Measurements from ENCODE around the gene ELL. TPM values are rescaled to one million over a fixed set of nuclear protein-coding genes. Genes with fewer than 3 reads are reported as not detected.

The ELL gene
- total RNA-seq, 1 donor from 2014 or later: 30.5 TPM

DNA sequence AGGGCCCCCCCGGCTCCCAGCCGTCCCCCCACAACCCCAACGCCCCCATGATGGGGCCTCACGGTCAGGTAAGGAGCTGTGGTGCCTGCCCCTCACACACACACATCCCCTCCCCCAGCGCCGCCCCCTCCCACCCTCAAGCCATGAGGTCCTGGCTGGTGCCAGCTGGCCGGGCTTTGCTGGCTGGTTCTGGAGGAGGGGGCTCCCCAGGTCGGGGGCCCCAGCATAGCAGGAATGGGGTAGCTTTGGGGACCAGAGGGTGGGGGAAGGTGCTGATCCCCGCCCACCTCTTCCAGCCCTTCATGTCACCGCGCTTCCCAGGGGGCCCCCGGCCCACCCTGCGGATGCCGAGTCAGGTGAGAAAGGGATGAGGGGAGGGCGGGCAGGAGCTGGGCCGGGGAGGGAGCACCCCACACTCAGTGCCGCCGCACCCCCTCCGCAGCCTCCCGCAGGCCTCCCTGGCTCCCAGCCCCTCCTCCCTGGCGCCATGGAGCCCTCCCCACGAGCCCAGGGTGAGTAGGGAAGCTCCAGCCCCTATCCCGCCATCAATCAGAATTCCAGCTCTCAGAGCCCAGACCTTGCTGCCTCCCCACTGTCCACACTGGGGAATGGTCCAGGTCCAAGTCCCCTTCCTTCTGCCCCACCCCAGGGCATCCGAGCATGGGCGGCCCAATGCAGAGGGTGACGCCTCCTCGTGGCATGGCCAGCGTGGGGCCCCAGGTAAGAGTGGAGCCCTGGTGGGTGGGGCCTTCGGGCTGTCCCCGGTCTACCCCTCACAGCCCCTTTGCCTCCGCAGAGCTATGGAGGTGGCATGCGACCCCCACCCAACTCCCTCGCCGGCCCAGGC is 90.3 kb downstream of the ELL start:
- H3K27me3 ChIP-seq: no peaks in the 10 kb centered on the region
- peaks cover 19 to 21% of the 10 kb centered on the region in 2 donors for H3K4me1 ChIP-seq
- H3K4me3 ChIP-seq: no peak overlapping the region
- TF ChIP-seq, protein P1, sequence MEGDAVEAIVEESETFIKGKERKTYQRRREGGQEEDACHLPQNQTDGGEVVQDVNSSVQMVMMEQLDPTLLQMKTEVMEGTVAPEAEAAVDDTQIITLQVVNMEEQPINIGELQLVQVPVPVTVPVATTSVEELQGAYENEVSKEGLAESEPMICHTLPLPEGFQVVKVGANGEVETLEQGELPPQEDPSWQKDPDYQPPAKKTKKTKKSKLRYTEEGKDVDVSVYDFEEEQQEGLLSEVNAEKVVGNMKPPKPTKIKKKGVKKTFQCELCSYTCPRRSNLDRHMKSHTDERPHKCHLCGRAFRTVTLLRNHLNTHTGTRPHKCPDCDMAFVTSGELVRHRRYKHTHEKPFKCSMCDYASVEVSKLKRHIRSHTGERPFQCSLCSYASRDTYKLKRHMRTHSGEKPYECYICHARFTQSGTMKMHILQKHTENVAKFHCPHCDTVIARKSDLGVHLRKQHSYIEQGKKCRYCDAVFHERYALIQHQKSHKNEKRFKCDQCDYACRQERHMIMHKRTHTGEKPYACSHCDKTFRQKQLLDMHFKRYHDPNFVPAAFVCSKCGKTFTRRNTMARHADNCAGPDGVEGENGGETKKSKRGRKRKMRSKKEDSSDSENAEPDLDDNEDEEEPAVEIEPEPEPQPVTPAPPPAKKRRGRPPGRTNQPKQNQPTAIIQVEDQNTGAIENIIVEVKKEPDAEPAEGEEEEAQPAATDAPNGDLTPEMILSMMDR (IDR thresholded peaks at IDR 0.05): no peak
- peaks cover 3 to 14% of the 10 kb centered on the region in 2 donors for H3K36me3 ChIP-seq
- DNase-seq (ENCODE audit: low spot score in 2 of 2): no peak
- no peak overlapping the region for H3K27ac ChIP-seq
- intact Hi-C loops (cut with DNase I): no loop called here
- H3K9me3 ChIP-seq: no peaks in the 10 kb centered on the region

DNA sequence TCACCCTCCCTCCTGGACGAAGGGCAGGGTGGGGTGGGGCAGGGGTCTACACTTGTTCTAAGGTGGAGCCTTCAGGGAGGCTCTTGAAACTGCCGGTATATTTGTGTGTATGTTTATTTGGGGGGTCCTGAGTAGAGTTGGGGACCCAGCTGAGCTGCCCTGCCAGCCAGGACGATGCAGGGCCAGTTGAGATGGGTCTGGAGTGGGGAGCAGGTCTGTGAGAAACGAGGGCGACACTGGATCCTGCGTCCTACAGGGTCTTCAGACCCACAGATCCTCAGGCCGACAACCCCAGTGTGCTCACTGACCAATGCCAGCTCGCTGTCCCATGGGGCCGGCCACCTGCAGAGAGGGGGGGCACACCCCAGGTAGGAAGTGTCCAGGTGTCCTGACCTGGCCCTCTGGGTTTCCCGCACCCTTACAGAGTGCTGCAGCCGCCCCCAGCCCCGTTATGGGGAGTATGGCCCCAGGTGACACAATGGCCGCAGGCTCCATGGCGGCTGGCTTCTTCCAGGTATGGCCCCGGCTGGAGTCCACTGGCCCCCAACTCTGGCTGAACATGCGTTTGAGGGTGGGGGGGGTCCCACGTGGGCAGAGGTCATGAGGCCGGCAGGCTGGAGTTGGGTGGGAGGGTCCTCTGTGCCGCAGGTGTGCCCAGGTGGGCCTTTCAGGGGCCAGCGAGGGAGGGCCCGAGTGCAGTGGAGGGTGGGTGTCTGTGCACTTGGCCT is 91.3 kb downstream of the ELL start:
- H3K9me3 ChIP-seq: no peaks in the 10 kb centered on the region
- H3K4me1 ChIP-seq: peaks cover 23 to 29% of the 10 kb centered on the region in 2 donors
- H3K36me3 ChIP-seq: peaks cover 3 to 7% of the 10 kb centered on the region in 2 donors
- TF ChIP-seq, protein P1 (IDR thresholded peaks at IDR 0.05): no peak
- H3K4me3 ChIP-seq: no peak overlapping the region
- DNase-seq (ENCODE audit: low spot score in 2 of 2): no peak
- no peaks in the 10 kb centered on the region for H3K27me3 ChIP-seq
- H3K27ac ChIP-seq: no peak overlapping the region
- intact Hi-C loops (cut with DNase I): no loop called here

- Histone ChIP-seq H3K9me3 (no peaks in the 10 kb centered on the region), H3K27me3 (no peaks in the 10 kb centered on the region), H3K4me3 (peak overlapping the region in 1 of 2 donors; percentile 64), H3K36me3 (peaks cover 0 to 4% of the 10 kb centered on the region in 2 donors), H3K27ac (peak overlapping the region; percentile 69 to 81), H3K4me1 (peaks cover 23 to 32% of the 10 kb centered on the region in 2 donors)
- TF ChIP-seq, protein P1 (IDR thresholded peaks at IDR 0.05): no peak
- DNase-seq (ENCODE audit: low spot score in 2 of 2): no peak
- intact Hi-C loops (cut with DNase I): no loop called here
Measured at GRCh38 chr19:18429717-18430416, 92.0 kb downstream of the ELL start.

GRCh38 chr19:18428787-18429674 is 92.8 kb downstream of the ELL start:
- Histone ChIP-seq H3K4me1 (peaks cover 20 to 30% of the 10 kb centered on the region in 2 donors), H3K9me3 (no peaks in the 10 kb centered on the region), H3K27ac (peak overlapping the region; percentile 69 to 81), H3K36me3 (no peaks in the 10 kb centered on the region), H3K4me3 (peak overlapping the region; percentile 35 to 64), H3K27me3 (no peaks in the 10 kb centered on the region)
- peak in 1 of 2 donors; percentile 89 for DNase-seq (ENCODE audit: low spot score in 2 of 2)
- TF ChIP-seq, protein P1 (IDR thresholded peaks at IDR 0.05): no peak
- intact Hi-C loops (cut with DNase I): no loop called here
